Iris pigment epithelial cell (primary cell): ENCODE measurements around the gene SERP2.

ENCODE experiments used
- DNase-seq: peaks from one replicate; pipeline ENCODE4 v3.0.0-alpha.2; 2011; ENCODE audit warnings: low read depth

The SERP2 gene

DNA sequence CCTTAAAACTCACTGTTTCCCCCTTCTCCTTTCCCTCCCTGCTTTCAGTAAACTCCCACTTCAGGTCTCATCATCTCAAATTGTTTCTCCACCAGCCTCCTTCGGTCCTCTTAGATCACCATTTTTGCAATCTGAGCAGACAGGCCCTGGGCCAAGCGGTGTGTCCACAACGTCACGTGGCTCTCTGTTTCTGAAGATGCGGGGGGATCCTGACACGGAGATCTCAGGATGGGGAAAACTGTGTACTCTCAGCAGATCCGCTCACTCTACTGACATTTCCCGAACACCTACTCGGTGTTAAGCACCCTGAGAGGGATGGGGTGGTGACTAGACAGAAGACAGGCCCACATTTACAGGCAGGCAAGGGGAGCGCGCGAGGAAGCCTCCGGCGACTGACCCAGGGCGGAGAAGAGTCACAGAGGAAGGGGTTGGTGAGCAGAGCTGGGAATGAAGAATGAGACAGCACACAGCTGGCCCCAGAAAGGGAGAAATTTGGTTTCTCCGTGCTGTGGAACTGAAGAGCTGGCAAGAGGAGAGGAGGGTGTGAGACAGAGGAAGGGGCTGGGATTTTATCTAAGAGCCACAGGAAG, 38.8 kb downstream of the SERP2 start:
- no peak for DNase-seq

DNA sequence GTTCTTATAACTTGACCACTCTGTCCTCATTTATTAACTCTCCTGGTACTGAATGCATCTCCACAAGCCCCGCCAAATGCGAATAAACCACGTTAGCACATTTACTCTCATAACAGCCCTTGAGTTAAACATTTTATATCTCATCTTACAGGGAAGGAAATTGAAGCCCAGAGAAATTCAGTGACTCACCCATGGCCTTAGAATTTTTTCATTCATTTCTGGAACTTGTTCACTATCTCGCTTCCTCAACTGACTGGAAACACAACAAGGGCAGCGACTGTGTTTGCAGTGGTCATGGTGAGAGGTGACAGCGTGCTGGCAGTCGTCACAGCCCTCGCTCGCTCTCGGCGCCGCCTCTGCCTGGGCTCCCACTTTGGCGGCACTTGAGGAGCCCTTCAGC, 39.5 kb downstream of the SERP2 start:
- DNase-seq, result peak; percentile 47

DNA sequence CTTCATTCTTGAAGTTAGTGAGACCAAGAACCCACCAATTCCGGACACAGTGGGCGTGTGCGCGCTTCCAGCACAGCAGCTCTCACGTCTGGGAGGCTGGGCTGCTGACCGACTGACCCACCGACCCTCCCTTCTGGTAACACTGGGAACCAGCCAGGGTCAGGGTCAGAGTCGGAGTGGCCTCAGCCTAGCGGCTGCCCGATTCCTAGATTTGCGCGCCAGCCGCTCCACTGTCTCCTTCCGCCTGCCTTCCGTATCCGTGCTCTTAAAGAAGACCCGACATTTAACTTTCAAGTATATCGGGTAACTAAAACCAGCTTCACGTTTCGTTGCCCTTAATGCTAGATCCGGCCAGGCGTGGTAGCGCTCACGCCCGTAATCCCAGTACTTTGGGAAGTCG, 41.1 kb downstream of the SERP2 start:
- no peak for DNase-seq

DNA sequence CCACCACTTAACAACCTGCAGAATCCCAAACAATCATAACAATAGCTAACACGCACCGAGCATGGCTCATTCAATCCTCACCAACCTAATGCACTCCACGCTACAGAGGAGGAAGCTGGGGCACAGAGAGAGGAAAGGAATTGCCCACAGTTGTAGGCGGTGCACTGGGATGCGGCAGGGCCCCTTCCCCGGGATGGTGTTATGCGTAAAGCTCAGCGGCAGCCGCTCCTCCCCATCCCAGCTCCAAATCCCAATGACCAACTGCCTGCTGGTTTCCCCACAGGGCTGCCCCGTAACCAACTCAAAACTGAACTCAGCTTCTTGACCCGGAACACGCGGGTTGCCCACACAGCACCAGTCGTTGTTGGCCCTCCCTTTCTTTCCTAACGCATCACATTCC, 42.2 kb downstream of the SERP2 start:
- DNase-seq, result no peak

DNA sequence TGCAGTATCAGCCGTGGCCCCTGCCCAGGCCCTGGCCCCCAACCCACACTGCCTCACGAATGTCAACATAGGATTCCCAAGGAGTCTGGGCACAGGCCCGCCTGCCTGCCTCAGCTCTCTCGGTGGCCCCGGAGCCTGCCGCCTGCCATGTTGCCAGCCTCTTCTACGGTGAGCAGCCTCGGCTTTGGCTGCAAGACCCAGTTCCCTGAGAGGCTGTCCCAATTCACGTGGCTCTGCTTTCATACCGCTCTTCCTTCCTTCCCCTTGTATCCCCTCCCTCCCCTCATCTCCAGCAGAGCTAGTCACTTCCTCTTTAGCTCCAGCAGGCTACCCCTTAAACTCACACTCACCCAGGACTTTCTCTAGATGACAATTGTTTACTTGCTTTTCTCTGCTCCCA, 42.7 kb downstream of the SERP2 start:
- DNase-seq, result no peak

DNA sequence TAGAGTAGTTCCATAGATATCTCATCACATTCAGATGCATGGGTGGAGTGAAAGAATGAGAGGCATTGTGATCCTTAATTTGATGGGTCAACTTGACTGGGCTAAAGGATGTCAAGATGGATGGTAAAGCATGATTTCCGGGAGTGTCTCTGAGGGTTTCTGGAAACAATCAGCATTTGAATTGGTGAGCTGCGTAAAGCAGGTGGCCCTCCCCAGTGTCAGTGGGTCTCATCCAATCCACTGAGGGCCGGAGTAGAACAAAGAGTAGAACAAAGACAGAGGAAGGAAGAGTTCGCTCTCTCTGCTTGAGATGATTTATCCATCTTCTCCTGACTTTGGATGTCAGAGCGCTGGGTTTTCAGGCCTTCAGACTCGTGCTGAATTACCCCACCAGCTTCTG, 43.1 kb downstream of the SERP2 start:
- no peak for DNase-seq

DNA sequence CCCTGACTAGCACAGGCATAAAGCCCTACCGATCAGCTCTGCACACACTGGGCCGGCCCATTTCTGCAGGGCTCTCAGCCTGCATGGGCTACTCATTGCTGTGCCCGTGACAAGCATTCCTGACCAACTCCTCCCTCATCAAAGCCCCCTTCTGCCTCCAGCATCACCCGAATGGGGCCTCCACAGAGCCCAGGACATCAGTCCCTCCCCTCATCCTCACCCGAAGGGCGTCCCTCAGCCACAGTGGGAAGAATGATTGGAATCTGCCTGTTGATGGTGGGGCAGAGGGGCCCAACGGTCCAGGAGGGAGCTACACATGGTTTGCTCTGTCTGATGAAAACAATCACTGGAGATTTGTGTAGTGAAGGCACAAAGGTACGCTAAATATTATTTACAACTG, 43.8 kb downstream of the SERP2 start:
- DNase-seq, result no peak

DNA sequence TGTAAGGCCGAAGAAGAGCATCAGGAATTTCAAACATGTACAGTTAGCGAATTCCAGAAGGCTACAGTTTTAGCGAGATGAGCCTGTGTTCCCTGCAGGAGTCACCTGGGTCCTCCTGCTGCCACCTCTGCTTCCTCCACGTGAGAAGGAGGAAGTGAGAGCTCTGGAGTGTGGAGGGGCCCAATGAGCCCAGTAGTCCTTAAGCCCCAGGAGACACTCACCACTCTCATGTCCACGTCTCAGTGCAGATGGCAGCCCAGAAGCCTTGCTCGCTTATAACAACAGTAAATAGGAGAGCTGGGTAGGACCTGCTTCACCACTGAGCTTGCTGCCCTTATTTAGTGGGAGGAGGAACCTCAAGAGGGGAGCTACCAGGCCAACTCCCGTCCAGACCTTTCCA, 44.3 kb downstream of the SERP2 start:
- no peak for DNase-seq

DNA sequence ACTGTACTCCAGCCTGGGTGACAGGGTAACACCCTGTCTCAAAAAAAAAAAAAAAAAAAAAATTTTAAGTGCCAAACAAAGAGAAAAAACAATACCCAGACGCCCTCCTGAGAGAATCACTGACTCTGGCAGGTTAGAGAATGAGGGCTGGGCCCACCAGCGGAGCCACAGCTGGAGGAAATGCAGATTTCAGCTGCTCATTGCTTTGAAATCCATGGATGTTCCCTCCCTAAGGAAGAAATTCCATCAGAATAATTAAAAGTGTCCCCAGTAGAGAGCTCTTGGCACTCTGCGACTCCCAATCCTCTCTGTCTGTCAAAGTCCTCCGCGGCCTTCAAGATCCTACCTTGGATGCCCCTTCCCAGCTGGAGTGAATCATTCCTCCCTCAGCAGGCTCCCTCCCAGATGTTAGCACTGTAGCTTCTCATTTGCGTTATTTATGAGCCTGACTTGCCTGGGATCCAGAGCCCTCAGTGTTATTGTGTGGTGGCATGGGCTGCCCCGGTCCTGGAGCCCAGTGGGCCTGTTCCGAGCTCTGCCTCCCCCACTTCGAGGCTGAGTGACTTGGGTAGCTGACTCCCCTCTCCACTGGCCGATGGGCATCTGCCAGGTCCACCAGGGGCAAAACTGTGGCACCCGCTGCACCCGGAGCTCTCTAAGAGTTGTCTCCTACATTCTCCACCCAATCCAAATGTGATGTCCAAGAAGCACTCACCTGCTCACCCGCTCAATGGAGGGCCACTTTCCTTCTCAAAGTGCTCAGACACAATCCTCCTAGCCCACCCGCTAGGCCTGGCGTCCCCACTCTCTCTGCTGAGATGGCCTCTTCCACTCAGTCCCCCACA, 47.0 kb downstream of the SERP2 start:
- DNase-seq, result no peak

DNA sequence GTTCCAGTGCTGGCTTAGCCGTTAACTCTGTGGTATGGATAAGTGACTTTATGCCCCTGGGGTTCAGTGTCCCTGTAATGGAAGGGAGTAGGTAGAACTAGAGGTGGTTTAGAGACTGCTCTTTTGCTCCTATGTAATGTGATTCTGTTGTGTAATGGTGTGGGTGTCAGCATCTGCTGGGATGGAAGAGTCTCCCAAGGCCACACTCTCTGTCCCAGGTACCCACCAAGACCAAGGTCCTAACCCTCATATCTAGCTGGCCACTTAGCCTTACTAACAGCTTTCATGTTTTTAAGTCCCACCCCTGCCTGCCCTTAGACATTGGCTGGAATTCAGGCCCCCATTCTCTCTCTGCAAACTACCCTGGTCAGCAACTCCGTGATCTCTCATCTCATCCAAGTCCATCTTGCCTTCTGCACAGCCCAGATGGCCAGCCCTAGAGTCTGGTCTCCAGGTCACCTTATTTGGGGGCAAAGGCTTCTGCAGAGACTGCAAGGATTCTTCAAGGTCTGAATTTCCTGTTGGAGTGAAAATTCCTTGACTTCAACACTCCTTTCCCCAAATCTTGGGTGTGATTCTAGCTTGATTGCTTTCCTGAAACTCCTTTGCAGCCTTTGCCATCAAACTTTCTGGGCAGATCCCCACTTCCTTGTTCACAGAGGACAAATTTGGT, 48.4 kb downstream of the SERP2 start:
- DNase-seq, result no peak

DNA sequence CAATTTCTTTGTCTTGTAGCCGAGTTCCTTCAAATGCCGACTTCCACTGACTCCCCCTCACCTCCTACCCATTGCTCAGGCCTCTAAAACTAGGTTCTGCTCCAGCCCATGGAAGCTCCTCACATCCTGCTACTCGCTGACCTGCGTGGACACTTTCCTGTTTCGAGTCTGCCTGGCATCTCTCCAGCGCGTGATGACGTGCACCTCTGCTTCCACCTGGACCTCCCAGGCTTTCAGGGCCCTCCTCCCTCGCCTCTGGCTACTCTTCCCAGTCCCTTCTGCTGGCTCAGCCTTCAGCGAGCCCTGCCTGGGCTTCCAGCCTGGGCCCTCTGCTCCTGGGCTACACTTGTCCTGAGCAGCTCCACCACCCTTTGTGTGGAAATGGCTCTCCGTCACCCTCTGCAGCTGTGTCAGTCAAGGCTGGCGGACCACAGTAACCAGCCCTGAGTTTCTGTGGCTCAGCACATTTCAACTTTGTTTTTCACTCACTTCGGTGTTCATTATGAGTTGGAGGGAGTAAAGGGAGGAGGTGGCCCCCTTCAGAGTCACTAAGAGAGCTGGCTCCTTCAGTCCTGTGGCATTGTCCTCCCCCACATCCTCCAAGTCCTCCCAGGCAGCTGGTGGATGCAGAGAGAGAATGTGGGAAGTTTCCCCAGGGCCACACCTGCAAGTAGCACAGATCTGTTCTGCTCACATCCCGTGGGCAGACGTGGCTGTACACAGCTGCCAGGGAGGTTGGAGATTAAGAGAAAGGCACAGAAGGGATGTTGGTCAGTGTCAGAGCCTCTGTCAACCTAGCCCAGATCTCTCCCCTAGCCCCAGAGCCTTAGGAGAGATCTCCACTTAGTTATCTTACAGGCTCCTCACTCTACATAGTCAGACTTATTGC, 49.4 kb downstream of the SERP2 start:
- DNase-seq, result no peak

DNA sequence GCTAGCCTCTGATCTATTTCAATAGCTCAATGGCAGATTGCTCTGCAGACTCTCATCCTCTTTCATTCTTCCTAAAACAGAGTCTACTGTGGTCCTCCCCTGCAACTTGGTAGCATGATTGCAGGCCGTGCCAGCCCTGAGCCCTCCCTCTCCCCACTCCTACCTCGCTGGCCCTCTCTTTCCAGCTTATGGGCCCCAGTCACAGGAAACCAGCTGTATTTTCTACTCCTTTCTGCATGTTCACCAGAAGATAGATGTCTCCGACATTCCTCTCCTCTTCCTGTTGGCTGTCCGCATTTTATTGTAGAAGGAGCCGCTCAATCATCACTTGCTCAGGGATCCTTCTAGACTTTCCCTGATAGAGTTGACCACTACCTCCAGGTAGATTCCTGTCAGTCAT, 50.2 kb downstream of the SERP2 start:
- DNase-seq, result no peak

DNA sequence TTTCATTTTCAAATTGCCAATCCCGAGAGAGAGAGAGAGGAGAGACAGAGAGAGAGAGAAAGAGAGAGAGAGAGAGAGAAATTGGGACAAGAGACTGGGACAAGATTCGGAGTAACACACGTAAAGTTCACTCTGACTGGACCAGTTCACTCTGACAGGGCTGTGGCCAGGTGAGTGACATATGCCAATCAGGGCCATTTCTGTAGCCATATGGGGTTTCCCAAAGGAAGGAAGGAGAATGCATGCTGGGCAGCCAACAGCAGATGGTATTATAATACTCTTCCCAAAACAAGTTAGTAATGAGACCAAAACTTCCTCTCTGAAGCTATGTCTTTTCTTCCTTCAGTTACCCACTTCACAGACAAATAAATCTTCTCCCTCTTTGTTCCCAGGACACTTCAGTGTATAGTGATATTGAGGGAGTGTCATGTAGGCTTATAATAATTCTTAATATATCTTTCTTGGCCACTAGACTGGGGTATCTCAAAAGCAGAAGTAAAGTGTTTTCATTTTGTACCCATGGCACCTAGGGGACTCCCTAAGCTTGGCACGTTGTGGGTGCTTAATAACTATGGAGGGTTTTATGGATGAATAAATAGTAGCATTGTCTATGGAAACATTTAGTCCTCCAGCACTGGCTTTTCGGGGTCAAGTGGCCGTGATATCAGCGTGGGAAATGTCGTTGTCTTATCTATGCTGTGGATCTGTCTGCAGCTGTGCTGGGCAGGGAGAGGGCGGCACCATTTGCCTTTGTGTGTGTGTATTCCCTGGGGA, 51.6 kb downstream of the SERP2 start:
- DNase-seq, result no peak

DNA sequence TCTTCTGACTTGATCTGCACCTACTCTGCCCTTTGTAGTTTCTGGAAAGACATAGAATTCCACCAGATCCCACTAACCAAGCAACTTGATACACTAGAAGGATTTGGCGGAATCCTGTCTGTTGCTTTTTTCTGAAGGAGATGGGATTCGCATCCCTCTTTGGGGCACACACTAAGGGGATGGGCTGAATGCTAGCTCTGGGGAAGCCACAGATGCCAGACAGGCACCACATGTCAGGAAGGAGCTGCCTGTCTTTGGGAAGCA, 52.1 kb downstream of the SERP2 start:
- DNase-seq, result no peak

DNA sequence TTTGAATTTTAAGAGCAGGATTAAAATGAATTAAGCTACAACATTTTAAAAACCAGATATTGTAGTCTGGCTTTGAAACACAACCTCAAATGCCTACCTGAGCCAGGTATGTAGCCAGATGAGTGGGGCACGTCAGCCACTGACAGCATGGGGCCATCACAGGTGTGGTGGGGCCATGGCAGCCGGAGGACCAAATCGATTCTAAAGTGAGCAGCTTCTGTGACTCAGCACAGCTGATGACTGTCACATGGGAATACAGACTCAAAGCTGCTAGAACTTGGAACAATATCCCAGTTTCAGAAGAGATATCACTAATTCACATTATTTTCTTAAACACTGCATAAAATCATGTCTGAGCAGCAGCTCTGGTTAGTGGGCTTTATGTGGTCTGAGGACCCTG, 52.8 kb downstream of the SERP2 start:
- no peak for DNase-seq

DNA sequence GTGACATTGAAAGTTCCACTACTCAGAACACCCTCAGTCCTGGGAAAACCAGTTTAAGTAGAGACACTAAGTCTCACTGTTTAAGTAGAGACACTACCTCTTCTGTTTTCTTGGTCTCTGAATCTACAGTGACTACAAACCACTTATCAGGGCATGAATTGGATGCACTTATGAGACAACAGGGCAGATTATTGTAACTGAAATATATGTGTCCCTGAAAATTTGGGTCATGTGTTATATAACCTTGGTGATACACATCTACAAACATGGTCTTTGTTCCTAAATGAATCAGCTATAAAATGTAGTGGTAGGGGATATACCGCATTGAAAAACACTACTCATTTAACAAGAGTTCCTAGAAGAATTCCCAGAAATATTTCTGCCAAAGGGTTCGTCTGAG, 55.7 kb downstream of the SERP2 start:
- DNase-seq, result no peak

DNA sequence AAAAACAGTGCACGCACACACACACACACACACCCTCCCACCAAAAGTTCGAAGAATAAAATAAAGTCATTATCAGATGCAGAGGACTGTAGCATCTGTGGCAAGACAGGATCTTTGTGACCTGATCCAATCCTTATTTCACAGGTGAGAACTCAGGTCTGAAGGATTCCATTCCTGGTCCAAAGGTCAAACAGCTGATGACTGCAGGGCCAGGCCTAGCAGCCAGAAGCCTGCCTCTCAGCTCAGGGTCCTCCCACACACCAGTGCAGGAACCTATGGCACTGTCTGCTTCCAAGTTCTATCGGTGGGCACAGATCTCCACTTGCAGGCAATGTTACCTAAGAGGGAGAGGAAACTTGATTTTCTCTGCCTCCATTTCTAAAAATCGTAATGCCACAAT, 57.5 kb downstream of the SERP2 start:
- DNase-seq, result no peak

DNA sequence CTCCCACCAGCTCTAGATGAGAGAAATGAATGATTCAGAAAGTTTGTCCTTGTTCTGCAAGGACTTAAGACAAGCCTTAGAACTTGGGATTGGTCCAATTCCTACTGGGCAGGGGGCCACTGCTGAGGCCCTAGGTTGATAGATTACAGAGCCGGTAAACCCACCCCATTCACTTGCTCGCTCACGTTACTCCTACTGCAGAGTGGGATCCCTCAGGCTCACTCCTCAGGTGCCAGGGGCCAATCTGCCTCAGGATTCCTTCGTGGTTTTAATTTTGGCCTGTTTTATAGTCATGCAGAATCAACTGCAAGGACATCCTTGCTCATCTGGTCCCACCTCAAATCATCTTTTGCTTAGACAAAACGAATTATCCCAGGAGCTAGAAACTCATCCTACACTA, 59.0 kb downstream of the SERP2 start:
- DNase-seq, result no peak

DNA sequence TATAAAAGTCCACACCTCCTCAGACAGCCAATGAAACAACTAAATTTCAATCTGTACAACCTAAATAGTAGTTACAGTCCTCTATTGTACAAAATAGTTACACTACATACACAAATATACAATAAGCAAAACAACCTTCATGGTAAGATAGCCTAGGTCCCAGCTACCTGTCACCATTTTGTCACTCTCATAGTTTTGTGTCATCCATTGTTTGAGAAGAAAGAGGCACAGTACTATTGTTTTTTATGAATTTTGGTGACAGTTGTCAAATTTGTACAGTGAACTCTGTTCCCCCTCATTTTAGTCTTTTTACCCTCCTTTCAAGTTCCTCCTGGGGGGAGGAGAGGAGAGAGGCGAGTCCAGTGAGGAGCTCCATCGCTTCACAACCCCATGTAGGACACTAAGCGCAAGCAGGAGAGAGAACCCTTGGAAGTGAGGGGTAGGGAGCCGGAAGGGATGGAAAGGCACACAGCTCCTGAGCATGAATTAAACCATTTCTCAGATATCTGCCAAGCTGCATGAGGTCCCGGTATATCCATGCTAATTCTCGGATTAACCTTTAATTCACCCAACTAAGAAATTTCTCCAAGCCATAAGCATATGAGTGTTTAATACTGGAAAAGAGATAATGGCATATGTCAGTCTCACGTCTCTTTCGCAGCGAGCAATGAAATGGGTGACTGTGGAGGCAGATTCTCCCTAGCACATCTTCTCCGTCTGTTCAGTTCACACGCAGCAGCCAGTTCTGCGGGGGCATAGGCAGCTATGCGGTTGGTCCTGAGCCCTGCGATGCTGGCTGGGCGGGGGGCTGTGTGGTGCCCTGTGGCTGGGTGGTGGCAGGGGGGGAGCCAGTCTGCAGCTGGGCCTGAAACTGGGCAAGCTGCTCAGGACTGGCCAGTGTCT, 60.5 kb downstream of the SERP2 start:
- DNase-seq, result no peak

DNA sequence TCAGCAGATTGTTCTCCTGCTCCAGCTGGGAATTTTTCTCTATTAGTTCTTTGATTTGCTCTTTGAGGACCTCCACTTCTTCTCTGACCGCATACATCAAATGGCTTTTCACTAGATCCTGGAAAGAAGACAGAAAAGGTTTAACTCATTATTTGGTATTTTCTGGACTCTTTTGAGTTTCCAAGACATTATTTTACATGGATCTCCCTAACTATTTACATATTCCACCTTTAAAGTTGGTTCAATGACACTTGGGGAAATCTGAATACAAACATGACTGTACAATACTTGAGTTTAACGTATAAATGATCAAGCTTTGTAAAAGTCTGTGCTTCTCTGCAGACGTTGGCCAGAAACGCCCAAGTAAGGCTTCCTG, 61.1 kb downstream of the SERP2 start:
- DNase-seq, result no peak
